Erythroblast (primary cell): ENCODE data around the gene CDH13.

Experiments used
- DNase-seq, 2 experiments: peaks; one replicate each; lab custom pipeline; 2025; lab: John Stamatoyannopoulos, UW
- GATA1 ChIP-seq: IDR thresholded peaks from 2 replicates; pipeline ENCODE4 v1.6.1; 2011; ENCODE audit warnings: low read depth, mild to moderate bottlenecking, control low read depth, low read length, moderate library complexity
- POLR2A ChIP-seq: IDR thresholded peaks from 2 replicates; pipeline ENCODE4 v1.6.1; 2011; ENCODE audit warnings: mild to moderate bottlenecking, low read length

The CDH13 gene

DNA sequence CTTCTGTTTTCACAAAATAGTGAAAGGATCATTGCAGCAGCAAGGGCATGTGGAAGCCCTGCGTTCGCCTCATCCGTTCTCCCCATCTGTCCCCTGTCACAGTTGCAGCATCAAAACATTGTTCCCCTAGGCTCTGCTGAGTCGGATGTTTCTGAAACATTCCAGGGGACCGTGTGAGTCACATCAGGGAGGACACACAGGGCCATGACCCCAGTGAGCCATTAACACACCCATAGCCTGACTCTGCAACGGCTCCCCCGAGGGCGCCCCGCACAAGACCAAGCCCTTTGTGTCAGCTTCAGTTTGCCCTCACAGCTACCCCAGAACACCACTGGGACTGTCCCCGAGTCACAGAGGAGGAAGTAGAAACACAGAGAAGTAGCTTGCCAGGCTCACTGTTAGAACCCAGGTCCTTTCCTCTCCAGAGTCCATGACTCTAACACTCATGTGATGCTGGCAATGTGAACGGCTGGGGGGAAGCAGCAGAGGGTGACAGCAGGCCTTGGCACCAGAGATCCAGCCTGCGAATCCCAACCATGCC lies 1117.7 kb downstream of the CDH13 start:
- TF ChIP-seq POLR2A (no peak), GATA1 (no peak)
- peak in 1 of 2 experiments; percentile 3 for DNase-seq

DNA sequence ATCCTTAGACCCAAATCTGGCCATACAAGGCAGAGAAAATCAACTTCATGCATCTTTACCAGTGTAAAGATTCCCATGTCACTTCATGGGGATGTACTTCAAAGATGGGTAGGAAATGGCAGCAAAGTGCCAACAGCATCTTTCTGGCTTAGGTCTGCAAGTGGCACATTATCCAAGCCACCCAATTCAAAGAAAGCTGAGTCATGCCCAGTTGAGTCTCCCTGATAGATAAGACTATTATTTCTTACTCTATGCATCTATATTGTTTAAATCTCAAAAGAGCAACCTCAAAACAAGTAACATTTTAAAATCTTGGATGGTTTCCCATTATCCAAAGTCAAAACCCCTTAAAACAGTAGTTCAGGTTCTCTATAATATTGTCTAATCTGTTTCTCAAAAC lies 1119.8 kb downstream of the CDH13 start:
- TF ChIP-seq GATA1 (no peak), POLR2A (no peak)
- no peak for DNase-seq

DNA sequence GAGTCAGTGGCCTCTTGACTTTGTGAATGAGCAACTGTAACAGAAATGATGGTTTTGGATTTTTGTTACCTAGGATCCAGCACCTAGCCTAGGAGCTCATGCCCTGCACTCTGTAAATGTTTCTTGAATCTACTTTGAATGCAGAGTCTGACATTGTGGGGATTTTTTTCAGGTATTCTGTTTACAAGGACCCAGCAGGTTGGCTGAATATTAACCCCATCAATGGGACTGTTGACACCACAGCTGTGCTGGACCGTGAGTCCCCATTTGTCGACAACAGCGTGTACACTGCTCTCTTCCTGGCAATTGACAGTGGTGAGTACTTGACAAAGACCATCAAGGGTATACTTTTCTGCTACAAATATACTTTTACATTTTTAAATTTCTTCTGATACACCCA lies 1121.2 kb downstream of the CDH13 start:
- no peak for DNase-seq
- TF ChIP-seq POLR2A = no peak
- TF ChIP-seq GATA1 = no peak

DNA sequence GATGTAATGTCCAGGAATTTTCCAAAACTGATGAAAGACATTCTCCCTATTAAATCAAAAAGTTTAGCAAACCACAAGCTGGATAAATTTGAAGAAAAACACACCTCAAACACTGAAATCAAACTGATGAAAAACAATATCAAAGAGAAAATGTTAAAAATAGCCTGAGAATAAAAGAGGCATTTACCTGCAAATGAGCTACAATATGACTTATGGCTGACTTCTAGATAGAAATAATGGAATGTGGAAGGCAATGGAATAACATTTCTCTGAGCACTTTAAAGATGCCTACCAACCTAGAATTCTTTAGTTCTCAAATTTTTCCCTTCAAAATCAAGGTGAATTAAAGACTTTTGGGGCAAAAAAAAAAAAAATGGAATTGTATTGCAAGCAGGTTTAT lies 1128.6 kb downstream of the CDH13 start:
- TF ChIP-seq POLR2A (no peak), GATA1 (no peak)
- no peak for DNase-seq

DNA sequence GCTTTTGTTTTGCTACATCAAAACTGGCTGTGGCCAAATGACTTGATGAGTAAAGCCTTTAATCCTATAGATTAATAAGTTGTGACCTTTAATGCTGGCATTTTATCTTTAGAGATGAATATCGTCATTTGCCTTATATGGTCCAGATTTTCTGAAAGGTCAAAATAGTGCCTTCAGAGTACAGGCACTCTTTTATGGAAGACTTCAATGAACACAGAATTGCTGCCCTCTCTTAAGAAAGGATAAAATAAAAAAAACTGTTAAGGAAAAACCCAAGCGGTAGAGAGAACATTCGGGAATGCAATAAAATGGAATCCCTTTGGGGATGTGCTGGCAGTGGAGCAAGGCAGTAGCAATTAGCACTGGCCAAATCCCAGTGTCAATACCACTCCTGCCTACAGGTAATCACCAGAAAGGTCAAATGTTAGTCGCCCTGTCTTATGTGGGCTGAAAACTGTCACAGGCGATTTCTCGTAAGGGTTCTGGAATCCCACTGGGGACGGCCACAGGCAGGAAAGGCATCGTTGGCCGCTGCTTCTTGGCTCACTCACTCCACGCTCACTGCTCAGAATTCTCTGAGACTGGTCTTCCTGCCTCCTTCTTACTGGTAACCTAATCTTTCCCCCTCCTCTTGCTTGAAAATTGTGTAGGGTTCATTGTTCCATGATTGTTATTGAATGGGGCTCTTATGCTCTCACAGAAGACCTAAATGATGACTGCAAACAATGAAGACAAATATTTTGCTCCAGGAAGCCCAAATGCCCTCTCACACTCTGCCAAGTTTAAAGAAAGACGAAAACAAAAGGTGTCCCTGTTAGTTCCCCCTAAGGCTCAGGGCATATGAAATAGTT lies 1135.6 kb downstream of the CDH13 start:
- DNase-seq = no peak
- TF ChIP-seq GATA1 (no peak), POLR2A (no peak)

GRCh38 chr16:83762992-83763358 lies 1136.2 kb downstream of the CDH13 start:
- no peak for DNase-seq
- no peak for TF ChIP-seq POLR2A
- TF ChIP-seq GATA1 = no peak

- TF ChIP-seq GATA1 (no peak), POLR2A (no peak)
- no peak for DNase-seq
Measured at GRCh38 chr16:83768986-83769385, 1142.2 kb downstream of the CDH13 start.

- no peak for DNase-seq
- no peak for TF ChIP-seq GATA1
- TF ChIP-seq POLR2A = no peak
Measured at GRCh38 chr16:83769397-83770008, 1142.7 kb downstream of the CDH13 start.

- TF ChIP-seq POLR2A (no peak), GATA1 (no peak)
- no peak for DNase-seq
Measured at GRCh38 chr16:83771306-83771942, 1144.7 kb downstream of the CDH13 start.

- TF ChIP-seq GATA1 (no peak), POLR2A (no peak)
- no peak for DNase-seq
Measured at GRCh38 chr16:83772806-83773205, 1146.0 kb downstream of the CDH13 start.

DNA sequence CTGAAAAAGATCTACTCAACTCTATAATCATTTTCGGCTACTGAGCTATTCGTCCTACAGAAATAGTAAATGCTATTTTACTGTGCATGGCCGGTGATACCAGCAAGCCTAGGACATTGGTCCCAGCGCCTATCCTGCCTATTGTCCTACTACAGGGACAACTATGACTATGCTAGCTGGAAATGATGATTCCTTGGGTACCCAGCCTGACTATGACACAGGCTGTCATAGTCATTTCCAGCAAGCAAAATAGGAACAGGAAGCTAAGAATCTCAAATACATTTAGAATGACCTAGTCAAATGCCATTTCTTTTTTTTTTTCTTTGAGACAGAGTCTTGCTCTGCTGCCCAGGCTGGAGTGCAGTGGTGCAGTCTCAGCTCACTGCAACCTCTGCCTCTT lies 1147.3 kb downstream of the CDH13 start:
- TF ChIP-seq POLR2A = no peak
- TF ChIP-seq GATA1 = no peak

GRCh38 chr16:83776944-83777343 lies 1150.2 kb downstream of the CDH13 start:
- no peak for TF ChIP-seq POLR2A
- no peak for TF ChIP-seq GATA1
- no peak for DNase-seq

More for the DNA sequence above, 1147.3 kb downstream of the CDH13 start:
- no peak for DNase-seq

DNA sequence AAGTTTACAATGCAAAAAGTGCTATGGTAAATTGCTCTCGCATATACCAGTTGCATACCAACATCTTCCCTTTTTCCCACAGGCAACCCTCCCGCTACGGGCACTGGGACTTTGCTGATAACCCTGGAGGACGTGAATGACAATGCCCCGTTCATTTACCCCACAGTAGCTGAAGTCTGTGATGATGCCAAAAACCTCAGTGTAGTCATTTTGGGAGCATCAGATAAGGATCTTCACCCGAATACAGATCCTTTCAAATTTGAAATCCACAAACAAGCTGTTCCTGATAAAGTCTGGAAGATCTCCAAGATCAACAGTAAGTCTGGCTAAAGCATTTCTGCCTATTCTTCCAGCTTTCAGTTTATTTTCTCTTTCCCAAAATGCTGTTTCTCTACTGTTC lies 1153.1 kb downstream of the CDH13 start:
- TF ChIP-seq GATA1 (no peak), POLR2A (no peak)
- no peak for DNase-seq

- TF ChIP-seq POLR2A = no peak
- no peak for TF ChIP-seq GATA1
Measured at GRCh38 chr16:83785455-83785854, 1158.7 kb downstream of the CDH13 start.

More at GRCh38 chr16:83785455-83785854, 1158.7 kb downstream of the CDH13 start:
- peak; percentile 11 to 45 for DNase-seq
